ENCODE data around the gene PHF3.

PHF3 gene

DNA sequence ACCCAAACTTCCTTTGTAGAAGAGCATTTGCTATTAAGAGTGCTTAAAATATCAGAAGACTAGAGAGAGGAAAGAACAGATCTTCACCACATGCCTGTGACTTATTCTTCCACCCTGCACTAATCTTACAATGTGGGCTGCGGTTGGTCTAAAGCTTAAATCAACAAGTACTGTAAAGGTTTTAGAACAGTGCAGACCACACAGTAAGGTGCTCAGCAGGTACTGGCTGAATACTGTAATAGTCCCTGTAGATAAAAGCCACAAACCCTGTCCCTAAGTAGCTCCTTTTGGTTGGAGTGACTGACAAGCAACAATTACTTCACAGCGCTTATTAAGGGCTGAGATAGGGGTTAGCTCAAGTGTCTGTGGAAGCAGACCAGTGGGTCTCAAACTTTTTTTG lies 972 bp upstream of the PHF3 start:
- peak overlapping the region; percentile 97 for H3K27ac Mint-ChIP-seq

DNA sequence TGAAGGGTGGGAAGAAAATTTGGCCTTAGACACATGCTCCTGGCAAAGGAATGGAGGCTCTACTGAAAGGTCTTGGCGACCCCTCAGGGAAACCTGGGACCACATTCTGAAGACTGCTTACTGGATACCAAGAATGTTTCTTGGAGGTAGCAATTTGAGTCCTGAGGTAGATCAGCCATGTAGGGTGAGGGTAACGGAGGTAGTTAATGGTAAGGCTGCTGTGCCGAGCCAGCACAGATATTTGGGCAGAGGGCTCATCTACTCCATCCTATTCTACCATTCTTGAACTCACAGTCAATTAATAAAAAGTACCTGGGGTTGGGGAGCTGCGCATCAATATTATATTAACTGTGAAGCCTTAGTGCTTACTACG lies 401 bp upstream of the PHF3 start:
- Mint-ChIP-seq H3K36me3 (no peaks in the 10 kb centered on the region), H3K27me3 (no peaks in the 10 kb centered on the region), H3K4me1 (peaks cover 43% of the 10 kb centered on the region), H3K27ac (peak overlapping the region; percentile 97), H3K9me3 (no peaks in the 10 kb centered on the region), H3K4me3 (peak overlapping the region; percentile 94)

More for the DNA sequence above, 972 bp upstream of the PHF3 start:
- Mint-ChIP-seq H3K9me3 (no peaks in the 10 kb centered on the region), H3K4me1 (peaks cover 37% of the 10 kb centered on the region), H3K27me3 (no peaks in the 10 kb centered on the region), H3K4me3 (peak overlapping the region; percentile 94), H3K36me3 (no peaks in the 10 kb centered on the region)

DNA sequence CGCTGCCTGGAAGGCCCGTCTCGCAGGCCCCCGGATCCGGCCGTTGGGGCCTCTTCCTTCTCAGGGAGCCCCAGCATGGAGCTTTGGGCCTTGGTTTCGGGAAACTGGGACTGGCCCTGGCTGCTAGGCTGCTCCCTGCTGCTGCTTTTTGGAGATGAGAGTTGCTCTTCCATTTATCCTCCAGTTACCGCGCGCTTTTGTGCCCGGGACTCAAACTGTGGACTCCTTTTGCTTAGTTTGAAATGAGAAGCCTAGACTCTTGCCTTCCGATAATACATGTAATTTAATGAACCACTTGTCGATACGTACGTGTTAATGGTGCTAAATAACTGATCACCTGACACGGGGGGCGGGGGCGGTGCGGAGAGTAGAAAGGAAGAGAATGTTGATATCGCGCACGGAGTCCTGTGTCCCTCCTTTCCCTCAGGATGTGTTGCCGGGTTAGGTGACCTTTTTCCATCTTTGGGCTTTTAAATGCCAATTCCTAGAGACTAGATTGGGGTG lies 968 bp downstream of the PHF3 start:
- Mint-ChIP-seq H3K4me1 (peaks cover 57% of the 10 kb centered on the region), H3K27me3 (no peaks in the 10 kb centered on the region), H3K27ac (peak overlapping the region; percentile 96), H3K36me3 (no peaks in the 10 kb centered on the region), H3K4me3 (peak overlapping the region; percentile 94), H3K9me3 (no peaks in the 10 kb centered on the region)

DNA sequence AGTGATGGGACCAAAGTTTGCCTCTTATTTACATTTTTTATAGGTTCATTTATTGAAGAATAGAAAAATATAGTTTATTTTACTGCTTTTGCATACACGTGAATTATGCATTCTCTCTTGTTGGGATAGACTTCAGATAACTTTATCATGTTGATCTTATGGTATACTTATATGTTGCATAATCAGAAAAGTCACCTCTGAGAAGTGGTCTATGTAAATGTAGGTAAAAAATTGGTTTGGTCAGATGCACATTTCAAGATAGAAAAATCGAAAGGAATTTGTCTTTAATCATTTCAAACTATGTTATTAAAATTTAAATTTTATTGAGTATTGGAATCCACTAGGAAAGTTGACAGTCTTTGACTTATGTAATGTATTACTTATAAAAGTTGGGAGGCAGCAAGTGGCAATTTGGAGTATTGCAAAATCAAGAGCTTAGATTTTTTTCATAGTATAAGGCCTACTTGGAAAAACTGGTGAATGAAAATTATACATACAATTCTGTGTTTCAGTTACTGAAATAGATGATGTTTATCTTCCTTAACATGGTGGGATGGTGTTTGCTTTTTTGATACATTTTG lies 2.4 kb downstream of the PHF3 start:
- no peaks in the 10 kb centered on the region for H3K36me3 Mint-ChIP-seq
- H3K4me3 Mint-ChIP-seq, result peak overlapping the region; percentile 60
- peaks cover 67% of the 10 kb centered on the region for H3K4me1 Mint-ChIP-seq
- H3K27ac Mint-ChIP-seq, result no peak overlapping the region
- H3K9me3 Mint-ChIP-seq, result no peaks in the 10 kb centered on the region
- no peaks in the 10 kb centered on the region for H3K27me3 Mint-ChIP-seq

DNA sequence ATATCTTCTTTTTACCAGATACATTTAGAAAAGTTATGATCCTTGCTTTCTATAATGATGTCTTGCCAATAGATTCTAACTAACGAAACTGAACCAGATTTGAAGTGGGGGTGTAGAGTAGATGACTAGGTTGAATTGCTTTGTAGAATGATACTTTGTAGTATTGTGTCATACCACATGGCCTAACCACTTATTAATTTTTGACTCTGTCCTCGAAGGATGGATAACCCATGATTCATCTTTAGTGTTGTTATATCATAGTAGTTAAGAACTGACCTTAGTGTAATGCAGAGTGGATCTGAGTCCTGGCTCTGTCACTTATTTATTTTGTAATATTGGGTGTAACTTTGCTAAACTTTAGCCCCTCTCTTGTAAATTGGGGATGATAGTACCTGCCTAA lies 4.5 kb downstream of the PHF3 start:
- Mint-ChIP-seq H3K4me3 (peak overlapping the region; percentile 63), H3K36me3 (no peaks in the 10 kb centered on the region), H3K4me1 (peaks cover 79% of the 10 kb centered on the region), H3K9me3 (no peaks in the 10 kb centered on the region), H3K27me3 (no peaks in the 10 kb centered on the region), H3K27ac (peak overlapping the region; percentile 36)

DNA sequence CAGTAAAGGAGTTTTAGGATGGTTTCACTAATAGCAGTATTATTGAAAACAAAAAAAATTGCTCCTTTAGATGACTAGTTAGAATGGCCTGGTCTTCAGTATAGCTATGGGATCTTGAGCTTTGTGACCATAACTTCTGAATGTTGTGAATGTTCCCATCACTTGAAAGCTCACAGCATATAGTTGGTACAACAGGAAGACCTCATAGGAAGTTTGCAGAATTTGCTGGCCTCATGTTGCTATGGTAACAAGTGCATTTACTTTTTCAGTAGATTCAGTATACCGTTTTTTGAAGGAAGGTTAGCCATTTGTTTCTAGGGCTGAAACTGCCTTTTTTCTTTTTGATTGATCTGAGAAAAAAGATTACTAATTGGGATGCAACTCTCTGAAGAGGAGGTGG lies 8.3 kb downstream of the PHF3 start:
- Mint-ChIP-seq H3K4me3 (no peak overlapping the region), H3K9me3 (no peaks in the 10 kb centered on the region), H3K27me3 (no peaks in the 10 kb centered on the region), H3K4me1 (peaks cover 91% of the 10 kb centered on the region), H3K27ac (no peak overlapping the region), H3K36me3 (peaks cover 1% of the 10 kb centered on the region)

DNA sequence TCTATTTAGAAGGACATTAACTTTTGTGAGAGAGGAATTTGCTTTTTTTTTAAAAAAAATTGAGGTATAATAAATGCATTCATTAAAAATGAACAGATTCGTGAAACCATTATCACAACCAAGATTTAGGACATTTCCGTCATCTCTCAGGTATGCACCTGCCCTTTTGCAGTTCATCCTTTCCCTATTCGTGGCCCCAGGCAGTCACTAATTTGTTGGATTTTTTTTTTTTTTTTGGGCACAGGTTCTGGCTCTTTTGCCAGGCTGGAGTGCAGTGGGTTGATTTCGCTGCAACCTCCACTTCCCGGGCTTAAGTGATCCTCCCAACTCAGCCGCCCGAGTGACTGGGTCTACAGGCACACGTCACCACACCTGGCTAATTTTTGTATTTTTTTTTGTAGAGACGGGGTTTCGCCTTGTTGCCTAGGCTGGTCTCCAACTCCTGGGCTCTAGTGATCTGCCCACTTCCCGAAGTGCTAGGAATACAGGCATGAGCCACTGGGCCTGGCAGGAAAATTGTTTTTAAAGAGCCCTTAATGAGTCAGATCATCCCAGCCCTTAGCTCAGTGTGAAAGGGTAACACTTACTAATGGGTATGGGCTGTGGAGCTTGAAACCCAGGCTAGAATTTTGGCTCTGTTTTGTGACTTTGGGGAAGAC lies 9.2 kb downstream of the PHF3 start:
- no peak overlapping the region for H3K27ac Mint-ChIP-seq
- peaks cover 1% of the 10 kb centered on the region for H3K36me3 Mint-ChIP-seq
- H3K9me3 Mint-ChIP-seq, result no peaks in the 10 kb centered on the region
- H3K27me3 Mint-ChIP-seq, result no peaks in the 10 kb centered on the region
- H3K4me1 Mint-ChIP-seq, result peaks cover 85% of the 10 kb centered on the region
- H3K4me3 Mint-ChIP-seq, result peak overlapping the region; percentile 51

DNA sequence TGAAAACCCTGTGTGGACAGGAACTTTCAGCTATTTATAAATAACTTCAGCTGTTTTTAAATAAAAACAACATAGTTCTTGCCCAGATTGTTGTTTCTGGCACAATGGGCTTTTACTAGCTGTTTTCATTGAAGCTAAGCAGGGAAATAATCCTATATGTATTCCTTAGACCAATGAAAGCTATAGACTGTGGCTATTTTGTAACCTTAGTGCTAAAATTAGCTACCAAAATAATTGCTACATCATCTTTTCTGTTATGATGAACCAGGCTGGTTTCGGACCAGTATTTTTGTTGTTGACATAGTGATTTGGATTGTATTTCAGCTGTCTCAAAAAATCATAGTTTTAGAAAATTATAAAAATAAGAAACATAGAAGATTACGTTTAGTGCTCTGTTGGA lies 13.7 kb downstream of the PHF3 start:
- Mint-ChIP-seq H3K27me3 (no peaks in the 10 kb centered on the region), H3K36me3 (peaks cover 18% of the 10 kb centered on the region), H3K4me1 (peaks cover 89% of the 10 kb centered on the region), H3K9me3 (no peaks in the 10 kb centered on the region), H3K4me3 (no peak overlapping the region), H3K27ac (no peak overlapping the region)

DNA sequence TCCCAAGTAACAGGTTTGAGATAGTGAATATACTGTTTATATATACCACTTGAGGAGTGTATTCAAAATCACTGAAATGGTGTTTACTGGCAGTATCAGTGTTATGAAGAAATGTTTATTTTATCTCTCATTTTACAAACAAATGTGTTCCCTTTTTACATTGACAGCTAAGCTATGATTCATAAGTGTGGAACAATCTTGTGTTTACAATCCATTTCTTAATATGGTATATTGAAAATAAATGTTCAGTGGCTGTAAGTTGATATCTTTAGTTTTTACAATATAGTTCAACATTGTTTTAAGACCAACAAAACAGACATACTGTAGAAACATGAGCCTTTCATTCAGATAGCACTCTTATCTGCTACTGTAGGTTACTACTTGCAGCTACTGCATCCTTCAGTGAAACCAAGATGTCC lies 14.3 kb downstream of the PHF3 start:
- H3K9me3 Mint-ChIP-seq, result no peaks in the 10 kb centered on the region
- peaks cover 18% of the 10 kb centered on the region for H3K36me3 Mint-ChIP-seq
- peaks cover 88% of the 10 kb centered on the region for H3K4me1 Mint-ChIP-seq
- no peak overlapping the region for H3K27ac Mint-ChIP-seq
- no peaks in the 10 kb centered on the region for H3K27me3 Mint-ChIP-seq
- no peak overlapping the region for H3K4me3 Mint-ChIP-seq

DNA sequence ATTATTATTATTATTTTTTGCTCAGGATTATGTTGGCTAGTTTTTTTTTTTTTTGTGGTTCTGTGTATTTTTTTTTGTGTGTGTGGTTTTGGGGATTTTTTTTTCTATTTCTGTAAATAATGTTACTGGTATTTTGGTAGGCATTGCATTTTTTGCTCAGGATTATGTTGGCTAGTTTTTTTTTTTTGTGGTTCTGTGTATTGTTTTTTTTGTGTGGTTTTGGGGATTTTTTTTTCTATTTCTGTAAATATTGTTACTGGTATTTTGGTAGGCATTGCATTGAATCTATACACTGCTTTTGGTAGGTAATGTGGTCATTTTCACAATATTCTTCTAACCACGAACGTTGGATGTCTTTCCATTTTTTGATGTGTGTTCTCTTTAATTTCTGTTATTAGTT lies 17.4 kb downstream of the PHF3 start:
- no peaks in the 10 kb centered on the region for H3K9me3 Mint-ChIP-seq
- peak overlapping the region; percentile 12 for H3K4me3 Mint-ChIP-seq
- peaks cover 87% of the 10 kb centered on the region for H3K4me1 Mint-ChIP-seq
- H3K27ac Mint-ChIP-seq, result peak overlapping the region; percentile 24
- no peaks in the 10 kb centered on the region for H3K27me3 Mint-ChIP-seq
- H3K36me3 Mint-ChIP-seq, result peaks cover 18% of the 10 kb centered on the region

DNA sequence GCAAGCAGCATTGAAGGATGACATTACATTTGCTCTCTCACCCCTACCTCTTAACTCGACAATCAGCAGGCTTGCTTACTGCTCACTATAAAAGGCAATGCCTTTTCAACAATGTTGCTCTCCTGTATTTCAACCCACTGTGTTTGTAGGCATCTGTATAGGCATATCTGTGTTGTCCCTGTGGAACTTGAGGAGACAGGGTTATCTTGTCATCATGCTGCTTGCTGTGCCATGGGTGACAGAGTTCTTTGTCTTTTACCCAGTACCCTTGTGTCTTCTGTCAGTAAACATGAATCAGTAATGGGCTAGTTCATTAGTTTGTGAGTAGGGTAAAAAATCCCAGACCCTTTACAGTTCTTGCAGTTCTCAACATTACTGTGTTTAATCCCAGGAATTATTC lies 25.2 kb downstream of the PHF3 start:
- Mint-ChIP-seq H3K4me3 (no peak overlapping the region), H3K27ac (peak overlapping the region; percentile 13), H3K36me3 (no peaks in the 10 kb centered on the region), H3K27me3 (no peaks in the 10 kb centered on the region), H3K4me1 (peaks cover 89% of the 10 kb centered on the region), H3K9me3 (no peaks in the 10 kb centered on the region)

DNA sequence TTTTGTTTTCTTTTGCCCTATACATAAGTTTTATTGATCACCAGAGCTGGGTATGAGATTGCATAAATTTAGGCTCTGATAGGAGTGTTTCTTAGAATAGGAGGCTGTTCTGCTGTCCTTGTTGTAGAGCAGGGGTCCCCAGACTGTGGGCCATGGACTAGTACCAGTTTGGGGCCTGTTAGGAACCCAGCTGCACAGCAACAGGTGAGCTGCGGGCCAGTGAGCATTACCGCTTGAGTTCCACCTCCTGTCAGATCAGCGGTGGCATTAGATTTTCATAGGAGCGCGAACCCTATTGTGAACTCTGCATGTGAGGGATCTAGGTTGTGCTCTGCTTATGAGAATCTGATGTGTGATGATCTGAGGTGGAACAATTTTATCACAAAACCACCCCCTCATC lies 26.2 kb downstream of the PHF3 start:
- H3K27me3 Mint-ChIP-seq, result no peaks in the 10 kb centered on the region
- no peaks in the 10 kb centered on the region for H3K9me3 Mint-ChIP-seq
- H3K4me1 Mint-ChIP-seq, result peaks cover 88% of the 10 kb centered on the region
- H3K4me3 Mint-ChIP-seq, result no peak overlapping the region
- peak overlapping the region; percentile 43 for H3K27ac Mint-ChIP-seq
- no peaks in the 10 kb centered on the region for H3K36me3 Mint-ChIP-seq

DNA sequence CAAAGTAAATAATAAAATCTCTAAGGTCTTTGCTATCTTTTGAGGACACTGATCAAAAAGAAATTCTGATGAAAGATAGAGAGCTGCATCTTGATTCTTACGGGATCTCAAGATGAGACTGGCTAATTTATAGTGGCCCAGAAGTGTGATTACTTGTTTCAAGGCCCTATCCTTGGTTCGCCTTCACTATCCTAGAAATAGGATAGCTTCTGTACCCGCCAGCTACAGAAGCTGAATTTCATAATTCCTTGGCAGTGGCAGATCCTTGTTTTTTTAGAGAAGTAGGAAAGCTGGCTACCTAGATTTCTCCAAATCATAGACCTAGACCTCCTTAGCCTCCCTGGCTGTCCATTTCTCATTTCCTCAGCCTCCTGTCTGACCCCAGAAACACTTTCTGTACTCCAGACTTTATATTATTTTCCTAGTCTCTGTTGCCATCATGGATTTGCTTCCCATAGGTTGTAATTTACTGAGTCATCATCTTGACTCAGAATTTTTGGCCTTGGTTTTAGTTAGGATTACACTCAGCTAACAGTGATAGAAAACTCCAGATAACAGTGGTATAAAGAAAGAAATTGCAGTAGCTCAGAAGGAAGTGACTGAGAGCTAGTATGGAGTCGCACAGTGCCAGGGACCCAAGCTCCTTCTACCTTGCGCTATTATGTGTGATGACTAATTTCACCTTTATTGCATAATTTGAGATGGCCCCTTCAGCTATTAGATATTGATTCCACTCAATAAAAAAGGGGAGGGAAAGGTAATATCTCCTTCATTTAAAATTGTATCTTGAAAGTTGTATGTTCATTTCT lies 27.7 kb downstream of the PHF3 start:
- H3K27ac Mint-ChIP-seq, result peak overlapping the region; percentile 79
- H3K4me1 Mint-ChIP-seq, result peaks cover 85% of the 10 kb centered on the region
- H3K36me3 Mint-ChIP-seq, result no peaks in the 10 kb centered on the region

DNA sequence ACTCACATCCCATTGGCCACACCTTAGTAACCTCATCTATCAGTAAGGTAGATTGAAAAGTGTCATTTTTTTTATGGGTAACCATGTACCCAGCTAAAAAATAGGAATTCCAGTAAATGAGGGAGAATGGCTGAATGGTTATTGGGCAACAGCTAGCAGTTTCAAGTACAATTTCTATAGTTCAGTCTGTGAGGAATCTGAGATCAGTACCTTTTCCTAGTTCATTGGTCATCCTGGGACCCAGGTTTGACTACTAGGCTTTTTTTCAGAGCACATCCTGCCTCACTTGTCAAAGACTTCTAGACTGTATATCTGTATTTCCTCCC lies 28.3 kb downstream of the PHF3 start:
- Mint-ChIP-seq H3K9me3 (no peaks in the 10 kb centered on the region), H3K36me3 (no peaks in the 10 kb centered on the region), H3K4me1 (peaks cover 85% of the 10 kb centered on the region), H3K27ac (no peak overlapping the region), H3K27me3 (no peaks in the 10 kb centered on the region), H3K4me3 (peak overlapping the region; percentile 41)

More for the DNA sequence above, 27.7 kb downstream of the PHF3 start:
- no peaks in the 10 kb centered on the region for H3K9me3 Mint-ChIP-seq
- no peaks in the 10 kb centered on the region for H3K27me3 Mint-ChIP-seq
- no peak overlapping the region for H3K4me3 Mint-ChIP-seq

DNA sequence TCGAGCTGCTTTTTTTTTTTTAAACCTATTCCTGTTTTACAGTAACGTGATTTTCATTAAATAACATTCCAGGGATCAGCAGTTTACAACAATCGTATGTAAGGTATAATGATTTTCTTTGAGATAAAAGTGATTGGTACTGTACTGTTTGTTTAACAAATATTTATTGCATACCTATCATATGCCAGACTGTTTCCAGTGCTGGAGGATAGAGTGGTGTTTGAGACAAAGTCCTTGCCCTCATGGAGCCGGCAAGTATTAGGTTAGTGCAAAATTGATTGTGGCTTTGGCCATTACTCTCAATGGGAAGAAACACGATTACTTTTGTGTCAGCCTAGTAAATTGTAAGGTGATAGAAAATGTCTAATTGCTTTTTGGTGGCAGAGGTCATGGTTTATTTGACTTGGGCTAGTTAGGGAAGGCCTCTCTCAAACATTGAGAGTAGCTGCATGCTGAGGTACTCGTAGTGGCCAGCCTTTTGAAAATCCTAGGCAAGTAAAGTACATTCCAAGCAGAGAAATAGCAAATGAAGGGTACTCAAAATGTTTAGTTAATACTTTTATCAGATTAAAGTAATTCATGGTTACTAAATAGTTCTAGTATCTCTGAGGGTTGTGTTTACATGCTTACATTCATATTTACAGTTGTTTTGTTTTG lies 35.6 kb downstream of the PHF3 start:
- no peak overlapping the region for H3K4me3 Mint-ChIP-seq
- H3K36me3 Mint-ChIP-seq, result peaks cover 7% of the 10 kb centered on the region
- H3K9me3 Mint-ChIP-seq, result no peaks in the 10 kb centered on the region
- H3K27ac Mint-ChIP-seq, result no peak overlapping the region
- no peaks in the 10 kb centered on the region for H3K27me3 Mint-ChIP-seq
- H3K4me1 Mint-ChIP-seq, result peaks cover 69% of the 10 kb centered on the region

Measured in activated naive CD4-positive, alpha-beta T cell treated with anti-CD3 and anti-CD28 coated beads, Interleukin-2, amount 50 U/mL, for 24 hours (primary cell).